IgD-negative memory B cell (primary cell): ENCODE measurements around the gene SSR4. TPM values are rescaled to one million over a fixed set of nuclear protein-coding genes. Genes with fewer than 3 reads are reported as not detected.

ENCODE experiments used
- H3K27ac Mint-ChIP-seq, 3 donors: one replicate each; pipeline ENCODE4 v1.8.0; 2020 to 2022; ENCODE audit warnings: mild to moderate bottlenecking in 3 of 3, mixed read lengths in 3 of 3, moderate library complexity in 1 of 3
- H3K27me3 Mint-ChIP-seq: one replicate; pipeline ENCODE4 v1.8.0; 2021; ENCODE audit warnings: mixed read lengths
- H3K36me3 Mint-ChIP-seq: one replicate; pipeline ENCODE4 v1.8.0; 2020; ENCODE audit warnings: mild to moderate bottlenecking, mixed read lengths
- H3K4me1 Mint-ChIP-seq, 3 donors: one replicate each; pipeline ENCODE4 v1.8.0; 2020 to 2022; ENCODE audit warnings: mixed read lengths in 3 of 3, mild to moderate bottlenecking in 1 of 3
- H3K4me3 Mint-ChIP-seq, 4 donors: one replicate each; pipeline ENCODE4 v1.8.0; 2020 to 2022; ENCODE audit warnings: mild to moderate bottlenecking in 4 of 4, mixed read lengths in 4 of 4, moderate library complexity in 3 of 4
- H3K9me3 Mint-ChIP-seq, 3 donors: one replicate each; pipeline ENCODE4 v1.8.0; 2020 to 2021; ENCODE audit warnings: mixed read lengths in 3 of 3, mild to moderate bottlenecking in 1 of 3
- polyA plus RNA-seq: library from polyadenylated mRNA; unstranded; fragments of 300-500 nt; fragmentation: Illumina TruSeq; gene quantifications from one replicate; pipeline ENCODE4 v1.2.3, GENCODE V29; 2021

Gene SSR4
- polyA plus RNA-seq, 1 donor from 2014 or later: 395 TPM

DNA sequence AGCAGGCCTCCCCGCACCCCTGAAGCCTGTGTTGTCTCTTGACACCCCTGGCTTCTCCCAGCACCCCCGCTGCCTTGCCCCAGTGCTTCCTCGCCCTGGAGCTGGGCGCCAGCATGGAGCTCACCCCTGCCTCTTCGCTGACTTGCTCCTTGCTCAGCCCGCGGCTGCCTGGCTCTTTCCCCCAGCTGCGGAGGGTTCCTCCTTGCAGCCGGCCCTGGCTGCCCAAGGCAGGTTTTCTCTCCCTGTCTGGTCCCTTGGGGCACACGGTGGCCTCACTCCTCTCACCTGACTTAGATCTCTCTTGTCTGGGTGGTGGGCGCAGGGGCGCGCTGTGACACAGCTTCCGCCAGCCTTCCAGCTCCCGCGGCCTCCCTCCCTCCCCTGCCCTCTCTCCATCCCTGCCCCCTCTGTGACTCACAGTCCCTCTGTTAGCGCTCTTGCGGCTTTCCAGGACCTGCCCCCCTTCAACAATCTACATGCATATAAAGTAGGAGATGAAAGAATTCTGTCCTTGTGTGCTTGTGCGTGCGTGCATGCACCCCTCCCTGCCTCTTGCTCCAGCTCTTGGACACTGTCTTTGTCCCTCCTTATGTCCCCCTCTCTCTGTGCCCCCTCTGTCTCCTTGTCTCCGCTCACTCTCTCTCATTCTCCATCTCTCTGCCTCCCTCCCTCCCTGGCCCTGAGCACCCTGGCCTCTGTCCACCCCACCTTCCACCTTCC lies 28.2 kb upstream of the SSR4 start:
- Mint-ChIP-seq H3K27ac (no peak overlapping the region), H3K4me1 (peaks cover 0 to 4% (median 2%) of the 10 kb centered on the region in 3 donors), H3K27me3 (peaks cover 3% of the 10 kb centered on the region), H3K4me3 (no peak overlapping the region), H3K36me3 (no peaks in the 10 kb centered on the region), H3K9me3 (no peaks in the 10 kb centered on the region)

DNA sequence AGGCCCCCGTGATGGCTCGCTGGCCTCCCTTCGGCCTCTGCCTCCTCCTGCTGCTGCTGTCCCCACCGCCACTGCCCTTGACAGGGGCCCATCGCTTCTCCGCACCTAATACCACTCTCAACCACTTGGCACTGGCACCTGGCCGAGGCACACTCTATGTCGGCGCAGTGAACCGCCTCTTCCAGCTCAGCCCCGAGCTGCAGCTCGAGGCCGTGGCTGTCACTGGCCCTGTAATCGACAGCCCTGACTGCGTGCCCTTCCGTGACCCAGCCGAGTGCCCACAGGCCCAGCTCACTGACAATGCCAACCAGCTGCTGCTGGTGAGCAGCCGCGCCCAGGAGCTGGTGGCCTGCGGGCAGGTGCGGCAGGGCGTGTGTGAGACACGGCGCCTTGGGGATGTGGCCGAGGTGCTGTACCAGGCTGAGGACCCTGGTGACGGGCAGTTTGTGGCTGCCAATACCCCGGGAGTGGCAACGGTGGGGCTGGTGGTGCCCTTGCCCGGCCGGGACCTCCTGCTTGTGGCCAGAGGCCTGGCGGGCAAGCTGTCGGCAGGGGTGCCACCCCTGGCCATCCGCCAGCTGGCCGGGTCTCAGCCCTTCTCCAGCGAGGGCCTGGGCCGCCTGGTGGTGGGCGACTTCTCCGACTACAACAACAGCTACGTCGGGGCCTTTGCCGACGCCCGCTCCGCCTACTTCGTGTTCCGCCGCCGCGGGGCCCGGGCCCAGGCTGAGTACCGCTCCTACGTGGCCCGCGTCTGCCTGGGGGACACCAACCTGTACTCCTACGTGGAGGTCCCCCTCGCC lies 27.4 kb upstream of the SSR4 start:
- H3K4me1 Mint-ChIP-seq: peaks cover 0 to 4% (median 2%) of the 10 kb centered on the region in 3 donors
- no peaks in the 10 kb centered on the region for H3K9me3 Mint-ChIP-seq
- H3K4me3 Mint-ChIP-seq: no peak overlapping the region
- no peaks in the 10 kb centered on the region for H3K36me3 Mint-ChIP-seq
- H3K27me3 Mint-ChIP-seq: peaks cover 3% of the 10 kb centered on the region
- H3K27ac Mint-ChIP-seq: no peak overlapping the region

DNA sequence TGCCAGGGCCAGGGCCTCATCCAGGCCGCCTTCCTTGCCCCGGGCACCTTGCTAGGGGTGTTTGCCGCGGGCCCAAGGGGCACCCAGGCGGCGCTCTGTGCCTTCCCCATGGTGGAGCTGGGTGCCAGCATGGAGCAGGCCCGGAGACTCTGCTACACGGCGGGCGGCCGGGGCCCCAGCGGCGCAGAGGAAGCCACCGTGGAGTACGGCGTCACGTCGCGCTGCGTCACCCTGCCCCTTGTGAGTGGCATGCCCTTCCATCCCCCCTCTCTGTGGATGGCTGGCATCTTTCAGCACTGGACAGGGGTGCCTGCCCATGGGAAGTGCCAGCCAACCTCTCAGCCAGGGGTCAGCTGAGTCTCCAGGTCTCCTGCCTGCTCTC lies 26.8 kb upstream of the SSR4 start:
- no peak overlapping the region for H3K4me3 Mint-ChIP-seq
- H3K27ac Mint-ChIP-seq: no peak overlapping the region
- no peaks in the 10 kb centered on the region for H3K36me3 Mint-ChIP-seq
- H3K4me1 Mint-ChIP-seq: peaks cover 0 to 4% (median 2%) of the 10 kb centered on the region in 3 donors
- peaks cover 3% of the 10 kb centered on the region for H3K27me3 Mint-ChIP-seq
- no peaks in the 10 kb centered on the region for H3K9me3 Mint-ChIP-seq

DNA sequence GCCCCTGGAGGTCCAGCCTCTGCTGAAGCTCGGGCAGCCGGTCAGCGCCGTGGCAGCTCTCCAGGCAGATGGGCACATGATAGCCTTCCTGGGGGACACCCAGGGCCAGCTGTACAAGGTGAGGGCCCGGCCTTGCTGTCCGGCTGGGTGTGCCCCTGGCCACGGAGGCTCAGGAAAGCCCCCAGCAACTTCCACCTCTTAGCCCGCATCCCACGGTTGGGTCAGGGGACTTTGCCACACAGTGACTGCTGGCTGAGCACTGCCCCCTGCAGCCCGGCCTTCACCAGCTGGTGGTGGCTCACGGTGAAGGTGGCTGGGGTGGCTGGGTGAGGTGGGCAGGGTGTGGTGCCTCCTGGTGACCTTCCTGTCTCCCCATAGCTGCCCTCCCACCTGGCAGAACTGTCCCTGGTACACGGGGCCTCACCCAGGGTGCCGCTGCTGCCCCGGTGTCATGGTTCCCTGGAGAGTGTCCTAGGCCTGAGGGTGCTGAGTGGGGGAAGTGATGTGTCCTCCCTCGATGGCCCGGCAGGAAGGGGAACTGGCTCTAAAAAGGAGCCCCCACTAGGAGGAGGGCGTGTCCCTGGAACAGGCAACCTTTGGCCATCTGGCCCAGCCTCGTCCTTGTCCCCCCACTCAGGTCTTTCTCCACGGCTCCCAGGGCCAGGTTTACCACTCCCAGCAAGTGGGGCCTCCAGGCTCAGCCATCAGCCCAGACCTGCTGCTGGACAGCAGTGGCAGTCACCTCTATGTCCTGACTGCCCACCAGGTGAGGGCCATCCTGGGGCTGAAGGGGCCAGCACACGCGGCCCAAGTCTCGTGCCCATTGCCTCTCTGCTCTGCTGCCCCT lies 25.9 kb upstream of the SSR4 start:
- H3K36me3 Mint-ChIP-seq: no peaks in the 10 kb centered on the region
- H3K27ac Mint-ChIP-seq: no peak overlapping the region
- H3K27me3 Mint-ChIP-seq: peaks cover 1% of the 10 kb centered on the region
- no peaks in the 10 kb centered on the region for H3K9me3 Mint-ChIP-seq
- peak overlapping the region in 1 of 4 donors; percentile 60 for H3K4me3 Mint-ChIP-seq
- peaks cover 0 to 4% (median 2%) of the 10 kb centered on the region in 3 donors for H3K4me1 Mint-ChIP-seq

DNA sequence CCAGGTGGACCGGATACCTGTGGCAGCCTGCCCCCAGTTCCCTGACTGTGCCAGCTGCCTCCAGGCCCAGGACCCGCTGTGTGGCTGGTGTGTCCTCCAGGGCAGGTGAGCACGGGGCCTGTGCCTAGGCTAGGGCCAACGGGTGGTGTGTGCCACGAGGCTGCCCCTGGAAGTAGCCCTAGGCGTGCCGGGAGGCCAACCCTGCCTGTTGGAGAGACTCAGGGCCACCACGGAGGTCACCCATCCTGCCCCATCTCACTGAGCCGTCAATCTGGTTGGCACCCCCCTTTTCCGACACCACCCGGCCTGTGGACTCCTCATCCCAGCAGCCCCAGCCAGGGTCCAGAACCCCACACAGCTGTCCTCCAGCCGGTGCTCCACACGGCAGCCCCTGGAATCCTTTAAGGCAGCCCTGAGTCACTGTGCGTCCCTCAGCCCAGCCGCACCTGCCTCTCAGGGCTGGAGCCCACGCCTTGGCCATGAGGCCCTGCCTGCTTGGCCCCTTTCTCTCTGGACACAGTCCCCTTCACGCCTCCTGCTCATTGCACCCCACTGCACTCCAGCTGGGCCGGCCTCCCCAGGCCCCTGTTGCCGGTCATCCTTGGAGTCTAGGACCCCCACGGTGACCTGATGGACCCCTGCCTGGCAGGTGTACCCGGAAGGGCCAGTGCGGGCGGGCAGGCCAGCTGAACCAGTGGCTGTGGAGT lies 25.2 kb upstream of the SSR4 start:
- H3K9me3 Mint-ChIP-seq: no peaks in the 10 kb centered on the region
- peaks cover 0 to 2% (median 0%) of the 10 kb centered on the region in 3 donors for H3K4me1 Mint-ChIP-seq
- H3K36me3 Mint-ChIP-seq: no peaks in the 10 kb centered on the region
- H3K27ac Mint-ChIP-seq: no peak overlapping the region
- H3K4me3 Mint-ChIP-seq: no peak overlapping the region
- peaks cover 1% of the 10 kb centered on the region for H3K27me3 Mint-ChIP-seq

DNA sequence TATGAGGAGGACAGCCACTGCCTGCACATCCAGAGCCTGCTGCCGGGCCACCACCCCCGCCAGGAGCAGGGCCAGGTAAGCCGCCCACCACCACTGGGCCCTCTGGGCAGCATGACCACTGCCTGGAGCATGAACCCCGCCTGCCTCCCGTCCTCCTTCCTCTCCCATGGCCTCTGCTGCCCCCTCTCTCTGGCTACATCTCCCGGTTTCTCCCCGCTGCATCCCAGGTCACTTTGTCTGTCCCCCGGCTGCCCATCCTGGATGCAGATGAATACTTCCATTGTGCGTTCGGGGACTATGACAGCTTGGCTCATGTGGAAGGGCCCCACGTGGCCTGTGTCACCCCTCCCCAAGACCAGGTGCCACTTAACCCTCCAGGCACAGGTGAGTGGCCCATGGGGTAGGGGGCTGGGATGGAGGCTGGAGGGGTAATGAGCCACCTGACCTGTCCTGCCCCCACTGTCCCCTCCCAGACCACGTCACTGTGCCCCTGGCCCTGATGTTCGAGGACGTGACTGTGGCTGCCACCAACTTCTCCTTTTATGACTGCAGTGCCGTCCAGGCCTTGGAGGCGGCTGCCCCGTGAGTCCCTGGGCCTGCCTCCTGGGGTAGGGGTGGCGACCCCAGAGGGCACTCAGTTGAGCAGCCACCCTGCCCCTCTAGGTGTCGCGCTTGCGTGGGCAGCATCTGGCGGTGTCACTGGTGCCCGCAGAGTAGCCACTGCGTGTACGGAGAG lies 24.4 kb upstream of the SSR4 start:
- Mint-ChIP-seq H3K27me3 (peaks cover 1% of the 10 kb centered on the region), H3K36me3 (no peaks in the 10 kb centered on the region), H3K4me1 (peaks cover 0 to 2% (median 0%) of the 10 kb centered on the region in 3 donors), H3K9me3 (no peaks in the 10 kb centered on the region), H3K27ac (no peak overlapping the region), H3K4me3 (peak overlapping the region in 1 of 4 donors; percentile 57)

DNA sequence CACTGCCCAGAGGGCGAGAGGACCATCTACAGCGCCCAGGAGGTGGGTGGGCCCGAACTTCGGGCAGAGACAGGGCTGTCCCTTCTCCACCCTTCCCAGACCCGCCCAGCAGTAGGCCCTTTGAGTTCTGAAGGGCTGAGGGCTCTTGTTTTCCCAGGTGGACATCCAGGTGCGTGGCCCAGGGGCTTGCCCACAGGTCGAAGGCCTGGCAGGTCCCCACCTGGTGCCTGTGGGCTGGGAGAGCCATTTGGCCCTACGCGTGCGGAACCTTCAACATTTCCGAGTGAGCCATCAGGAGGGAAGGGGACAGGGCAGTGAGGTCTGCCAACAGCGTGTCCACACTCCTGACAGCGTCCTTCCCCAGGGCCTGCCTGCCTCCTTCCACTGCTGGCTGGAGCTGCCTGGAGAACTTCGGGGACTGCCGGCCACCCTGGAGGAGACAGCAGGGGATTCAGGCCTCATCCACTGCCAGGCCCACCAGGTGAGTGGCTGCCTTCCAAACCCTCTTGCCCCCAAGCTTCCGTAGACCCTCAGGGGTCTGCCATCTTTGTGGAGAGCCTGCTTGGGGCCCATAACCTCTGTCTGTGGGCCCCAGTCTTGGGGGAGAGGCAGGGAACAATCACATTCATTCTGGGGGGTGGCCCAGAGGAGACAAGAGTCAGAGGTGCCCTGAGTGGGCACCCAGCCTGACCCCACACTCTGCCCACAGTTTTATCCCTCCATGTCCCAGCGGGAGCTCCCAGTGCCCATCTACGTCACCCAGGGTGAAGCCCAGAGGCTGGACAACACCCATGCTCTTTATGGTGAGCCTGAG lies 23.7 kb upstream of the SSR4 start:
- no peak overlapping the region for H3K27ac Mint-ChIP-seq
- peaks cover 0 to 2% (median 0%) of the 10 kb centered on the region in 3 donors for H3K4me1 Mint-ChIP-seq
- H3K9me3 Mint-ChIP-seq: no peaks in the 10 kb centered on the region
- no peaks in the 10 kb centered on the region for H3K36me3 Mint-ChIP-seq
- H3K27me3 Mint-ChIP-seq: peaks cover 1% of the 10 kb centered on the region
- no peak overlapping the region for H3K4me3 Mint-ChIP-seq

DNA sequence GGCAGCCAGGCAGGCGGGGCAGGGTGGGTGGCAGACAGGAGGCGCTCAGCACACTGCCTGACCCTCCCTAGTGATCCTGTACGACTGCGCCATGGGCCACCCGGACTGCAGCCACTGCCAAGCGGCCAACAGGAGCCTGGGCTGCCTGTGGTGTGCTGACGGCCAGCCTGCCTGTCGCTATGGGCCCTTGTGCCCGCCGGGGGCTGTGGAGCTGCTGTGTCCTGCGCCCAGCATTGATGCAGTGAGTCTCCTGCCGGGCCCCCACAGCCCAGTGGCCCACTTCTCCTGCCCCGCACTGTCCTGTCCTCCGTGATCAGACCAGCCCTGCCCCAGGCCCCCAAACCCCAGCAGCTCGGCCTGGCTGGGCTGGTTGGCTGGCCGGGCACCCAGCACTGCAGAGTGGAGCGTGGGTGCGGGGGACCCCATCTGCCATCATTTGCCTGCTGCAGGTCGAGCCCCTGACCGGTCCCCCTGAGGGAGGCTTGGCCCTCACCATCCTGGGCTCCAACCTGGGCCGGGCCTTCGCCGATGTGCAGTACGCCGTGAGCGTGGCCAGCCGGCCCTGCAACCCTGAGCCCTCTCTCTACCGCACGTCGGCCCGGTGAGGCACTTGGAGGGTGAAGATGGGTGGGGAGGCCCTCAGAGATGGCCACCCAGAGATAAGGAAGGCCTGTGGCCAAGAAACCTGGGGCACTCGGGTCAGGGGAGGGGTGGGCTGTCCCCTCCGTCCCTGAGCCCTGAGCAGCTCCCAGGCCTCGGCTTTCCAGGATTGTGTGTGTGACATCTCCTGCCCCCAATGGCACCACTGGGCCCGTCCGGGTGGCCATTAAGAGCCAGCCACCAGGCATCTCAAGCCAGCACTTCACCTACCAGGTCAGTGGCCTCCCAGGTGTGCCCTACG lies 22.8 kb upstream of the SSR4 start:
- Mint-ChIP-seq H3K4me1 (peaks cover 0 to 2% (median 0%) of the 10 kb centered on the region in 3 donors), H3K27ac (no peak overlapping the region), H3K9me3 (no peaks in the 10 kb centered on the region), H3K27me3 (peaks cover 1% of the 10 kb centered on the region), H3K36me3 (no peaks in the 10 kb centered on the region), H3K4me3 (no peak overlapping the region)

DNA sequence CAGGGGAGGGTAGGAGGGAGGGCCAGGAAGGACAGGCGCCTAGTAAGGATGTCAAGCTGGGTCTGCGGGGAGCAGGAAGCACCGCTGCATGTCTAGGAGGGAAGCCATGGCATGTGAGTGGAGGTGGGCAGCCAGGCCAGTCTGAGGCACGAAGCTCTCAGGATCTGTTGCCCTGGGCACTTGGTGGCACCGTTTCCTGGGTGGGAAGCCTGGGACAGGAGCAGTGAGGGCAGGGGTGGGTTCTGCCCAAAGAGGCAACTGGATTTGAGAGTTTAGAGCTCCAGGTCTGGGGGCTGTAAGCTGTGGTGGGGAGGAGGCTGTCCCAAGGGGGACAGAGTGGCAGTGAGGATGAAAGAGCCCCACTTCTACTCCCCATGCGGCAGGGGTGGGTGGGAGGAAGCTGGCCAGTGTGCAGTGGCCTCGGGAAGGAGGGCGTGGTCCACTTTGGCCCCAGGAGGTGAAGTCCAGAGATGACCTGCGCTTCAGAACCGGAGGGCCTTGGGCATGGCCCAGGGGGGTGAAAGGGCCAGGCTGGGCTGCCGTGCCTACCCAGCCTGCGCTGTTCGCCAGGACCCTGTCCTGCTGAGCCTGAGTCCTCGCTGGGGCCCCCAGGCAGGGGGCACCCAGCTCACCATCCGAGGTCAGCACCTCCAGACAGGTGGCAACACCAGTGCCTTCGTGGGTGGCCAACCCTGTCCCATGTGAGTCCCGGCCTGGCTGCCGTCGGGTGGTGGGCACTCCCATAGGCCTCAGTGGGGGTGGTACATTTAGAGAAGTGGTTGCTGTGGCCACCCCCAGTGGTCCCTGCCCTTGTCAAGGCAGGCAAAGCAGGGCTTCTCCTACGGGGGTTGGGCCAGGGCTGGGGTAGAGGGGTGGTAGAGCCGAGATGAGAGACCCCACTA lies 21.9 kb upstream of the SSR4 start:
- Mint-ChIP-seq H3K27ac (no peak overlapping the region), H3K4me3 (no peak overlapping the region), H3K9me3 (no peaks in the 10 kb centered on the region), H3K4me1 (peaks cover 0 to 2% (median 0%) of the 10 kb centered on the region in 3 donors), H3K36me3 (no peaks in the 10 kb centered on the region), H3K27me3 (peaks cover 1% of the 10 kb centered on the region)

DNA sequence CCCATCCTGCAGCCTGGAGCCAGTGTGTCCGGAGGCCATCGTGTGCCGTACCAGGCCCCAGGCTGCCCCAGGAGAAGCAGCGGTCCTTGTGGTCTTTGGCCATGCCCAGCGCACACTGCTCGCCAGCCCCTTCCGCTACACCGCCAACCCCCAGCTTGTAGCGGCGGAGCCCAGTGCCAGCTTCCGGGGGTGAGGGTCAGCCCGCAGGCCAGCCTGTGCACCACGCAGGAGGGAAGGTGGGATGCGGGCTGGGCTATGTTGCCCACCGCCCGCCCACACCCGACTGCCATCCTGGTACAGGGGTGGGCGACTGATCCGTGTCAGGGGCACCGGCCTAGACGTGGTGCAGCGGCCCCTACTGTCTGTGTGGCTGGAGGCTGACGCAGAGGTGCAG lies 21.3 kb upstream of the SSR4 start:
- Mint-ChIP-seq H3K27me3 (peaks cover 1% of the 10 kb centered on the region), H3K27ac (no peak overlapping the region), H3K36me3 (no peaks in the 10 kb centered on the region), H3K4me3 (no peak overlapping the region), H3K4me1 (peaks cover 0 to 2% (median 0%) of the 10 kb centered on the region in 3 donors), H3K9me3 (no peaks in the 10 kb centered on the region)

DNA sequence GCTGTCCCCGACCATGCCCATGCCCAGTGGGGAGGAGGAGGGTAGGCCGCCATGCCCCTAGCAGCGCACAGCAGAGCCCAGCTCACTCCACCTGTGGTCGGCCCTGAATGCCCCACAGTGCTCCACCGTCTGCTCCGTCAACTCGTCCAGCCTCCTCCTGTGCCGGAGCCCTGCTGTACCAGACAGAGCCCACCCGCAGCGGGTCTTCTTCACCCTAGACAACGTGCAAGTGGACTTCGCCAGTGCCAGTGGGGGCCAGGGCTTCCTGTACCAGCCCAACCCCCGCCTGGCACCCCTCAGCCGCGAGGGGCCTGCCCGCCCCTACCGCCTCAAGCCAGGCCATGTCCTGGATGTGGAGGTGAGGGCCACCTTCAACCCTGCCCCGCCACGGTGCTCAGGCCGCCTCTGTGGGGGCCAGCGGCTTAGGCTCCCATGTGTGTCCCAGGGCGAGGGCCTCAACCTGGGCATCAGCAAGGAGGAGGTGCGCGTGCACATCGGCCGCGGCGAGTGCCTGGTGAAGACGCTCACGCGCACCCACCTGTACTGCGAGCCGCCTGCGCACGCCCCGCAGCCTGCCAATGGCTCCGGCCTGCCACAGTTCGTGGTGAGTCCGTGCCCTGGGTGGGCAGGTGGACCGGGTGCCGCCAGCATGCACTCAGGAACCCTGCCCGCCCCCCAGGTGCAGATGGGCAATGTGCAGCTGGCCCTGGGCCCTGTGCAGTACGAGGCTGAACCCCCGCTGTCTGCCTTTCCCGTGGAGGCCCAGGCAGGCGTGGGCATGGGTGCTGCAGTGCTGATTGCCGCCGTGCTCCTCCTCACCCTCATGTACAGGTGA lies 20.5 kb upstream of the SSR4 start:
- Mint-ChIP-seq H3K4me1 (peaks cover 0 to 2% (median 0%) of the 10 kb centered on the region in 3 donors), H3K4me3 (no peak overlapping the region), H3K36me3 (no peaks in the 10 kb centered on the region), H3K27me3 (peaks cover 1% of the 10 kb centered on the region), H3K9me3 (no peaks in the 10 kb centered on the region), H3K27ac (no peak overlapping the region)
